Neural cell (in vitro differentiated cells): ENCODE measurements around the gene SNRNP25. TPM values are rescaled to one million over a fixed set of nuclear protein-coding genes. Genes with fewer than 3 reads are reported as not detected.

Experiments
- H2AFZ ChIP-seq: fragments of 200-600, 300-800 bp; sonication (generic), shearing (Covaris generic); 2 replicates; pipeline ENCODE4 v1.6.0; 2014; ENCODE audit warnings: low read depth, mild to moderate bottlenecking, antibody characterized with exemption, low read length, moderate library complexity
- H3F3A ChIP-seq: fragments of 200-600 bp; shearing (Covaris generic); 2 replicates; pipeline ENCODE4 v1.6.1; 2016; ENCODE audit warnings: mild to moderate bottlenecking, moderate library complexity, mixed read lengths, antibody characterized with exemption, low read length; ENCODE audit not compliant: insufficient read depth, poor library complexity, severe bottlenecking
- H3K27ac ChIP-seq: fragments of 200-600, 300-800 bp; sonication (generic), shearing (Covaris generic); 2 replicates; pipeline ENCODE4 v1.5.1; 2014; ENCODE audit warnings: mild to moderate bottlenecking, low read length, moderate library complexity
- H3K27me3 ChIP-seq: fragments of 300-800, 200-600 bp; sonication (generic), shearing (Covaris generic); 2 replicates; pipeline ENCODE4 v1.6.0; 2014; ENCODE audit warnings: mild to moderate bottlenecking, low read depth, low read length, moderate library complexity; ENCODE audit not compliant: insufficient read depth
- H3K36me3 ChIP-seq: fragments of 300-800, 200-600 bp; sonication (generic), shearing (Covaris generic); 2 replicates; pipeline ENCODE4 v1.5.1; 2014; ENCODE audit warnings: mild to moderate bottlenecking, antibody characterized with exemption, low read length, moderate library complexity; ENCODE audit not compliant: insufficient read depth
- H3K4me2 ChIP-seq: fragments of 300-800, 200-600 bp; sonication (generic), shearing (Covaris generic); 2 replicates; pipeline ENCODE4 v1.6.0; 2014; ENCODE audit warnings: mild to moderate bottlenecking, low read length
- H3K4me3 ChIP-seq: fragments of 300-800, 200-600 bp; sonication (generic), shearing (Covaris generic); 2 replicates; pipeline ENCODE4 v1.5.1; 2014; ENCODE audit warnings: mild to moderate bottlenecking, low read length, moderate library complexity
- H3K79me2 ChIP-seq: fragments of 200-600 bp; shearing (Covaris generic); replicated peaks from 2 replicates; pipeline ENCODE4 v1.6.0; 2014; ENCODE audit warnings: mild to moderate bottlenecking, low read length, moderate library complexity; ENCODE audit not compliant: insufficient read depth
- H3K9ac ChIP-seq: fragments of 300-800, 200-600 bp; sonication (generic), shearing (Covaris generic); 2 replicates; pipeline ENCODE4 v1.6.1; 2016; ENCODE audit warnings: mild to moderate bottlenecking, low read length, mixed read lengths
- H3K9me2 ChIP-seq: fragments of 200-600 bp; shearing (Covaris generic); 2 replicates; pipeline ENCODE4 v1.6.1; 2016; ENCODE audit warnings: mild to moderate bottlenecking, low read length, mixed read lengths; ENCODE audit not compliant: insufficient read depth
- H3K9me3 ChIP-seq: fragments of 200-600, 300-800 bp; sonication (generic), shearing (Covaris generic); 2 replicates; pipeline ENCODE4 v1.6.1; 2016; ENCODE audit warnings: mild to moderate bottlenecking, mixed run types, low read length, moderate library complexity, mixed read lengths
- H4K20me1 ChIP-seq: fragments of 200-600 bp; shearing (Covaris generic); 2 replicates; pipeline ENCODE4 v1.6.1; 2016; ENCODE audit warnings: mild to moderate bottlenecking, mixed run types; ENCODE audit not compliant: insufficient read depth
- CTCF ChIP-seq: fragments of 450-650 bp; IDR thresholded peaks from 2 replicates; pipeline ENCODE4 v1.5.1; 2014; ENCODE audit warnings: antibody characterized with exemption, mild to moderate bottlenecking, moderate library complexity; ENCODE audit not compliant: poor library complexity, severe bottlenecking
- EP300 ChIP-seq: fragments of 450-650 bp; conservative IDR thresholded peaks from 2 replicates; pipeline ENCODE4 v1.6.1; 2014; ENCODE audit warnings: antibody characterized with exemption, mild to moderate bottlenecking, moderate library complexity; ENCODE audit not compliant: poor library complexity, severe bottlenecking
- EZH2 ChIP-seq: fragments of 200-600, 300-800 bp; shearing (Covaris generic), sonication (generic); IDR thresholded peaks from 2 replicates; pipeline ENCODE4 v1.6.1; 2014; ENCODE audit warnings: antibody characterized with exemption, low read length, borderline replicate concordance, mild to moderate bottlenecking; ENCODE audit not compliant: insufficient read depth, poor library complexity, severe bottlenecking
- MXI1 ChIP-seq: fragments of 450-650 bp; conservative IDR thresholded peaks from 2 replicates; pipeline ENCODE4 v1.6.1; 2014; ENCODE audit warnings: antibody characterized with exemption, mild to moderate bottlenecking; ENCODE audit not compliant: poor library complexity, severe bottlenecking
- POLR2AphosphoS5 ChIP-seq: IDR thresholded peaks from 2 replicates; pipeline ENCODE4 v1.6.1; 2012
- RAD21 ChIP-seq: fragments of 450-650 bp; conservative IDR thresholded peaks from 2 replicates; pipeline ENCODE4 v1.6.1; 2014; ENCODE audit warnings: antibody characterized with exemption, mild to moderate bottlenecking, moderate library complexity
- REST ChIP-seq: IDR thresholded peaks from 2 replicates; pipeline ENCODE4 v1.6.1; 2012; ENCODE audit warnings: borderline replicate concordance
- SMC3 ChIP-seq: fragments of 450-650 bp; conservative IDR thresholded peaks from 2 replicates; pipeline ENCODE4 v1.6.1; 2014; ENCODE audit warnings: antibody characterized with exemption, mild to moderate bottlenecking, moderate library complexity; ENCODE audit not compliant: poor library complexity
- TAF1 ChIP-seq: IDR thresholded peaks from 2 replicates; pipeline ENCODE4 v1.6.1; 2012; ENCODE audit warnings: low read depth
- polyA plus RNA-seq: library from polyadenylated mRNA; depleted of rRNA; stranded (reverse); fragments of >200 nt; gene quantifications from 2 replicates; pipeline ENCODE4 v1.2.3, GENCODE V29; 2014

Gene SNRNP25
- polyA plus RNA-seq, 1 donor from 2014 or later = 46.4 TPM

- Histone ChIP-seq H3K9ac (no peak overlapping the region), H3K9me3 (no peaks in the 10 kb centered on the region), H3K79me2 (no peaks in the 10 kb centered on the region), H2AFZ (no peak overlapping the region), H3K36me3 (no peaks in the 10 kb centered on the region), H3K4me2 (no peak overlapping the region), H3K27me3 (no peaks in the 10 kb centered on the region), H3K27ac (no peak overlapping the region), H3K4me3 (no peak overlapping the region), H4K20me1 (no peaks in the 10 kb centered on the region), H3K9me2 (no peaks in the 10 kb centered on the region), H3F3A (no peaks in the 10 kb centered on the region)
- TF ChIP-seq TAF1 = no peak
- TF ChIP-seq POLR2AphosphoS5 = no peak
- no peak for TF ChIP-seq CTCF
- no peak for TF ChIP-seq RAD21
- TF ChIP-seq SMC3 = no peak
- TF ChIP-seq EZH2 = no peak
- TF ChIP-seq EP300 = no peak
- TF ChIP-seq REST = no peak
- no peak for TF ChIP-seq MXI1
These were observed 19.6 kb upstream of the SNRNP25 start for GRCh38 chr16:33877-34647.

GRCh38 chr16:34648-34987, 19.0 kb upstream of the SNRNP25 start:
- TF ChIP-seq RAD21 (no peak), REST (no peak), EP300 (no peak), POLR2AphosphoS5 (no peak), SMC3 (no peak), CTCF (no peak), MXI1 (no peak), EZH2 (no peak), TAF1 (no peak)
- Histone ChIP-seq H3K9me3 (no peaks in the 10 kb centered on the region), H3K4me3 (no peak overlapping the region), H4K20me1 (no peaks in the 10 kb centered on the region), H2AFZ (no peak overlapping the region), H3K36me3 (no peaks in the 10 kb centered on the region), H3K27ac (no peak overlapping the region), H3K9ac (no peak overlapping the region), H3K4me2 (no peak overlapping the region), H3F3A (no peaks in the 10 kb centered on the region), H3K79me2 (no peaks in the 10 kb centered on the region), H3K27me3 (no peaks in the 10 kb centered on the region), H3K9me2 (no peaks in the 10 kb centered on the region)
